ENCODE measurements around the gene OR7D2. TPM values are rescaled to one million over a fixed set of nuclear protein-coding genes. Genes with fewer than 3 reads are reported as not detected.

Gene OR7D2
- total RNA-seq, 1 experiment from 2014 or later: 0.07 TPM

GRCh38 chr19:9140159-9140874 lies 38.5 kb upstream of the OR7D2 start, which contains the start of gene ZNF317 (continued):
- TF ChIP-seq YY1 (IDR thresholded peaks at IDR 0.05; ENCODE audit: extremely low read depth, insufficient replicate concordance, low read depth, low read length) (peak; percentile 94), ATF3 (IDR thresholded peaks at IDR 0.05) (no peak), SIN3A (IDR thresholded peaks at IDR 0.05; ENCODE audit: low read depth) (peak; percentile 92), RAD21 (IDR thresholded peaks at IDR 0.05; ENCODE audit: low read depth) (no peak), ELF1 (IDR thresholded peaks at IDR 0.05; ENCODE audit: borderline replicate concordance, low read depth) (peak; percentile 100), EZH2phosphoT487 (IDR thresholded peaks at IDR 0.05; ENCODE audit: borderline replicate concordance) (no peak), SP1 (IDR thresholded peaks at IDR 0.05; ENCODE audit: low read depth) (peak; percentile 51; the same call in 1 of the 2 replicates), EZH2 (IDR thresholded peaks at IDR 0.05) (no peak), CEBPB (IDR thresholded peaks at IDR 0.05; ENCODE audit: low read depth) (no peak), ZFX (IDR thresholded peaks at IDR 0.05) (peak; percentile 58), POLR2A (IDR thresholded peaks at IDR 0.05; ENCODE audit: borderline replicate concordance, extremely low read depth, insufficient read depth, insufficient read length) (peak; percentile 64)

- POLR2A ChIA-PET: no interaction called here
- peaks cover 98% of the 10 kb centered on the region for H3K79me2 ChIP-seq (ENCODE audit: insufficient read depth, low read length)
- intact Hi-C loops (cut with micrococcal nuclease): loop anchor here (5.0 to 10.0 kb wide), 3 partner anchors 167 to 477 kb away; partner anchors contain the start of genes ZNF266 and ZNF561
These were observed 33.9 kb upstream of the OR7D2 start for GRCh38 chr19:9144920-9145319.

More at GRCh38 chr19:9144920-9145319, 33.9 kb upstream of the OR7D2 start:
- no peak overlapping the region for H3K27ac ChIP-seq (ENCODE audit: low read depth, low read length)
- peaks cover 24 to 40% of the 10 kb centered on the region in 2 experiments for H3K9me3 ChIP-seq (ENCODE audit: control insufficient read depth in 1 of 2, insufficient read depth in 1 of 2, low read depth in 1 of 2, low read length in 2 of 2)
- DNase-seq (ENCODE audit: low read depth, low spot score) (no peak), ATAC-seq (no peak)
- peaks cover 4 to 10% of the 10 kb centered on the region in 2 experiments; a peak in 2 of 4 replicates for H3K4me1 ChIP-seq (ENCODE audit: control insufficient read depth in 1 of 2, insufficient read depth in 2 of 2, low read length in 2 of 2)
- RAD21 ChIA-PET (ENCODE audit: low non-redundant PET in 1 of 2, low total read pairs in 2 of 2, uncharacterized antibody in 2 of 2, unreplicated experiment in 2 of 2): no interaction called here
- no peak overlapping the region for H3K4me3 ChIP-seq (replicated peaks in 1 of 2; ENCODE audit: low read depth in 1 of 2, low read length in 2 of 2)
- no peaks in the 10 kb centered on the region for H4K20me1 ChIP-seq (ENCODE audit: insufficient read depth)
- H2AFZ ChIP-seq (ENCODE audit: low read depth, low read length, poor library complexity, severe bottlenecking): no peak overlapping the region
- no peaks in the 10 kb centered on the region for H3K9me2 ChIP-seq (ENCODE audit: insufficient read depth)
- H3K27me3 ChIP-seq (ENCODE audit: insufficient read depth, low read length): no peaks in the 10 kb centered on the region
- peaks cover 0 to 43% of the 10 kb centered on the region in 2 experiments; a peak in 1 of 4 replicates for H3K36me3 ChIP-seq (ENCODE audit: control insufficient read depth in 1 of 2, insufficient read depth in 2 of 2, low read length in 2 of 2)
- BruUV-seq (replicated peaks): no TSS peak
- CTCF ChIA-PET: no interaction called here
- H3K9ac ChIP-seq (ENCODE audit: low read length): no peak overlapping the region
- H3K4me2 ChIP-seq (ENCODE audit: low read length): no peak overlapping the region
- TF ChIP-seq CBX3 (IDR thresholded peaks at IDR 0.05; ENCODE audit: low read depth) (peak; percentile 87), POLR2AphosphoS5 (IDR thresholded peaks at IDR 0.05; ENCODE audit: low read depth, low read length) (no peak)

All from HCT116 (cell line).